GM18517 (cell line): ENCODE data around the gene MAPK10.
A peak's percentile ranks its signal among the peaks of the same experiment; 100 is the strongest.

Source experiments
- ATAC-seq: cut with Tn5 transposase; IDR thresholded peaks from one replicate; pipeline ENCODE4 v1.9.1; 2021; ENCODE audit warnings: mild to moderate bottlenecking, moderate library complexity; ENCODE audit not compliant: unreplicated experiment

MAPK10 gene

GRCh38 chr4:86280246-86280645 lies 79.6 kb downstream of the MAPK10 start:
- ATAC-seq: no peak

DNA sequence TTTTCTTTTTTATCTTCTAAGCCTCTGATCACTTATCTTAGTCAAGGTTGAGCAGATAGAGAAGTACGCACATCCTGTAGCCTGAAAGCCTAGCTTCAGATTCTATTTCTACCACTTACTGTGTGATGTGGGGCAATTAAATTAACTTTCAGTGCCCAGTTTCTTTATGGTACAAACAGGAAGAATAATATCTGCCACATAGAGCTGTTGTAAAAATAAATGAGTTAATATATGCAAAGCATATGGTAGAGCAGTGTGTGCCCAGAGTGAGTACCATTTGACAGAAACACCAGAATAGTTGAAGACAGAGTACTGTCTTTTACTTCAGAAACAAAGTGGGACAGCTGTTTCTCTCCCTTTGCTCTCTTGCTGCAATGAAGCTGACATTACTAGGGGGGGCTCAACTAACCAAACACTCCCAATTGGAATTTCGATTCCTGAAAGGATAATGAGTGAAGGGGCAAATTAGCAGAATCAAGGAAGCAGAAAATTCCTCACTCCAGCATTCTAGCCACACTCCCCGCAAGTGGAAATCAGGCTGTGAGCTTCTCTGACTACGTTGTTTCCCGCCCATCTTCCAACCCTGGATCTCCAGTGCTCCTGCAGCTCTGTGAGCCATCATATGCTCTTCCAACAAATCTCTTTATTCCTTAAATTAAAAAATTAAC lies 80.4 kb downstream of the MAPK10 start:
- ATAC-seq: no peak

- ATAC-seq: no peak
Observed at GRCh38 chr4:86278126-86278525, 81.7 kb downstream of the MAPK10 start.

GRCh38 chr4:86274642-86275041 lies 85.2 kb downstream of the MAPK10 start:
- no peak for ATAC-seq

DNA sequence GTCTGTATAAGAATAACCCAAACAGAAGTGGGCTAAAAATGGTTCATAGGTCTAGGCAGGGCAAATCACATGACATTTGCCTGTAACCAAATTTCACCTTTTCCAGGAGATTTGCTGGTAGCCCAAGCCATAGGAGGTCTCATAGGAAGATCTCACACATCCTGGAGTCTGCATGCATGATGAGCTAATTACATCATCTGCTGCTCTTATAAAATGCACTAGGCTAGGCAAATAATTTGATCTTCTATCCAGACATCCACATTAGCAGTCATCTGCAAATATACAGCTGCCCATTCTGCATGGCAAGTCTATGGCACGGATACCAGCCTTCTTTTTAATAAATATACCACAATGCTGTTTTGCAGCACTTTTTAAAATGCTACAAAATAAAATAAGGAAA lies 87.2 kb downstream of the MAPK10 start:
- ATAC-seq: no peak

DNA sequence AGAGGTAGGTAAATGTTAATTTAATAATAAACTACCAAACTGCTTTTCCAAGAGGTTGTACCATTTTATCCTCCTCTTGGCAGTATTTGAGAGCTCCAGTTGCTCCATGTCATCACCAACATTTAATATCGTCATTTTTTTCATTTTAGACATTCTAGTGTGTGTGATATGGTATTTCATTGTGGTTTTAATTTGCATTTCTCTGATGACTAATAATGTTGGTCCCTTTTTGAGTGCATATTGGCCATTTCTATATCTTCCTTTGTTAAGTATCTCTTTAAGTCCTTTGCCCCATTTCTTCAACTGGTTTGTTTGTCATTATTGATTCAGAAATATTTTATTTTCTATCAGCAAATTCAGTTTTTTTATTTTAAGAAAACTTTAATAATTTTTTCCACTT lies 88.8 kb downstream of the MAPK10 start:
- ATAC-seq: no peak

DNA sequence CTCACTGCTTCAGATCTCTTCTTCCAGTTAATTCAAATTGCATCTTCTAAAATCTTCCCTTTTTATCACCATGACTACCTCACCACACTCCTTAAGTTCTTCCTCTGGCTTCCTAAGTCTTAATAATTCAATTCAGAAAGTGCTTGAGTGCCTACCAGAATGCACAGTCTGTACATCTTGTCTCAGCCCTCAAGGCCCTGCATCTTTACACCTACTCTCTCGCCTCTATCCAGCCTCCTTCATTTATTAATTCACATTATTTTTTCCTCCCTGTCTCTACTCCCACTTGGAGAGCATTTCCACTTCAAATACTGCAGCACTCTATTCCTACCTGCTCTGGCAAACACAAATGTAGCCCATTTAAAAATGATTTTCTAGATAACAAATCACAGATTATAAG lies 90.5 kb downstream of the MAPK10 start:
- ATAC-seq: no peak

GRCh38 chr4:86264241-86264640 lies 95.6 kb downstream of the MAPK10 start:
- no peak for ATAC-seq

- no peak for ATAC-seq
Observed at GRCh38 chr4:86261636-86262035, 98.2 kb downstream of the MAPK10 start.

- no peak for ATAC-seq
Observed at GRCh38 chr4:86256086-86256485, 103.8 kb downstream of the MAPK10 start.

GRCh38 chr4:86250619-86251018 lies 109.2 kb downstream of the MAPK10 start:
- ATAC-seq: no peak

- ATAC-seq: no peak
Observed at GRCh38 chr4:86250006-86250405, 109.8 kb downstream of the MAPK10 start.

DNA sequence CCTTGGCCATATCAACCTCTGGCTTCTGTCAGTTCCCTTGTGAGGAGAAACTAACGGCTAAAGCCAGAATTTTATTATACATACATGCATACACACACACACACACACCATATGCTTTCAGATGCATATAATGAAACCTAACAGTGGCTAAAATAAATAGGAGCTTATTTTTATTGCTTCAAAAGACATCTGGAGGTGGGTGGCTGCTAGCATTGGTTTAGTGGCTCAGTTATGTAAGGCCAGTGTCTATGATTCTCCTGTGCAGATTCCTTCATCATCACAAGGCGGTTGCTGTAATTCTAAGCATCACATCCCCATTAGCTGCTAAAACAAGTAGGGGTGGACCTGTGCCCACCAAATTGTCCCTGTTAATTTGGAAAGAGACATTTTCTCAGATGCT lies 110.8 kb downstream of the MAPK10 start:
- no peak for ATAC-seq

- no peak for ATAC-seq
Observed at GRCh38 chr4:86247906-86248305, 111.9 kb downstream of the MAPK10 start.

DNA sequence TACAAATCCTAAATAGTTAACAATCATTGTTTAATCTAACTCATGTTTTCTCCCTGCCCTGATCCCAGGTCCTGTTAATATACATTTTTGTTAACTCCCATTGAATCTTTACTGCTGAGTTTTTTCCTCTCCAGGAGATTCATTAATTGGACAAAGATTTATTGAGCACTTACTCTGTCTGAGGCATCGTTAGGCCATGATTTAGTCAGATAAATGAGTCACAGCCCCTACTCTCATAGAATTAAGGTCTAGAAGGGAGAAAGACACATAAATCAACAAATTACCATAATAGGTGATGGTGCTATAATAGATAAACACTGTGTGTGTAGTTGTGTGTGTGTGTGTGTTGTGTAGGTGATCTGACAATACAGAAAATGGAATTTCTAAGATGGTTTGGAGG lies 112.5 kb downstream of the MAPK10 start:
- no peak for ATAC-seq

DNA sequence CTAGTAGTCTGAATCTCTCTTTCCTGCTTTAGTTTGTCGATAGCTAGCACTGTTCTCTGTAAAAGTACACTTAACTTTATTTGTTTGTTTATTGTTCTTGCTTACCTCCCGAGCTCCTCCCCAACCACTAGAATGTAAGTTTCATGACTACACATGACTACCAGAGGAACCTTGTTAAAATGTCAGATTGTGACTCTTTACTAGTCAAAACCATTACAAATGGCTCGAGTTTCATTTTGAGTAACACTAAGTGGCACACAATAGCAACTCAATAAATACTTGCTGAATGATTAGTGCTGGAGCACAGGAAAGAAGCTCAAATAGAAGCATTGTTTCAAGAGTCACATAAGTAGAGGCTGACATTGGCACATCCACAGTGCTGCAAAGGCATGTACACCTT lies 116.1 kb downstream of the MAPK10 start:
- ATAC-seq: no peak

DNA sequence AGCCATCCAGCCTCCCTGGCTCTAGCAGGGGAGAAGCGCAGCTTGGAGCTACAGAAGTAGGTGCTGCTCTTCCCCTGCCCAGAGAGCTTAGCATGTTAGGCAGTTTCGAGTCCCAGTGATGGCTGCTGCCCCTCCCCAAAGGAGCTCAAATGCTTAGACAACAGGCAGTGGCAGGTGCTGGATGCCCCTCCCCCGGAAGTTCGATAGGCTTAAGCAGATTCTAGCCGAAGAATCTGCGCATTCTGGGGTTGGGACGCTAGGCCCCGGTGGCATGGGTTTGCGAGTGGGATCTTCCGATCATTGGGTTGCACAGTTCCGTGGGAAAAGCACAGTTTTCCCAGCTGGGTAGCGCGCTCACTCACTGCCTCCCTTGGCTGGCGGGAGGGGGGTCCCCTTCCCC lies 117.2 kb downstream of the MAPK10 start:
- no peak for ATAC-seq

GRCh38 chr4:86235549-86235948 lies 124.3 kb downstream of the MAPK10 start:
- ATAC-seq: no peak

DNA sequence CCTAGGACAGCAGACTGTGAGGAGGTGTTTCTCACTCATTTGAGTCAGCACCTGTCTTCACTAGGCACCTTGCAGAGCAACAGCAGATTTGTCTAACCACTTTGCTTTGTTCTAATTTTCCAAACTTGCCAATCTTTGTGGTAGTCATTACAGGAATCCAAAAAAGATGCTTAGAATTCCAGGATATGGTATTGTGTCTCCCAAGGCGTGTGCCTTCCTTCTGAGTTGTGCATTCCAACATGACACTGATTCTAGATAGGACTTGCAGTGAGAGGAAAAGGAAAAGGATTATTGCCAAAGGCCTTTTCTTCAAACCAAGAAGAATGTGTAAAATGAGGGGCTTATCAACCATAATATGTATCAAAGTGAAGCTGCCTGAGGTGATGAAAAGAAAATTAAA lies 126.2 kb downstream of the MAPK10 start:
- no peak for ATAC-seq

DNA sequence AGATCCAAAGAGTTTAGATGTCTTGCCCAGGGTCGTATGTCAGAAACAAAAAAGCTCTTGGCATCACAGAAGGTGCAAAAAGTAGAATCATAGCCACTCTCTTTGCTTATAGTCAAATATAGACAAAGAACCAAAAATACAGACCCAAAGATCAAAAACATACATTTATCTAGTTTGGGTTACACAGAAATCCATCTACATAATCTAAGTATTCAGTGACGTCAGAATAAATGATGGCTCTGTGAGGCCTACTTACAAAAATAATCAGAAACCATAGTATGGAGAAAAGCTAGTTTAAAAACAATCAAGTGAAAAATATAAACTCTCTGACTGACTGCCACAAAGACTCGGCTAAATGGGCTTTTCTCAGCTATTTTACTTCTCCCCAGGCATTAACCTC lies 126.8 kb downstream of the MAPK10 start:
- no peak for ATAC-seq

GRCh38 chr4:86223472-86223871 lies 136.4 kb downstream of the MAPK10 start:
- peak; percentile 59 for ATAC-seq

GRCh38 chr4:86221002-86221401 lies 138.9 kb downstream of the MAPK10 start:
- no peak for ATAC-seq

GRCh38 chr4:86220121-86220520 lies 139.7 kb downstream of the MAPK10 start:
- no peak for ATAC-seq
